Activated CD8-positive, alpha-beta memory T cell treated with anti-CD3 and anti-CD28 coated beads for 36 hours (primary cell): ENCODE measurements around the gene PAX4. TPM values are rescaled to one million over a fixed set of nuclear protein-coding genes. Genes with fewer than 3 reads are reported as not detected.

Source experiments
- CTCF ChIA-PET: fragments of 350-600 bp; sonication (Branson Sonifier 250); formaldehyde crosslinking; loops from one replicate; lab custom pipeline; 2021; ENCODE audit warnings: antibody characterized with exemption; lab: Charles Lee
- POLR2A ChIA-PET: fragments of 350-600 bp; sonication (Branson Sonifier 250); formaldehyde crosslinking; loops from one replicate; lab custom pipeline; 2021; ENCODE audit warnings: antibody characterized with exemption; lab: Charles Lee
- total RNA-seq, 2 experiments: library from RNA; stranded (reverse); gene quantifications; one replicate each; pipeline ENCODE4 v1.2.3, GENCODE V29; 2021

PAX4 gene
- total RNA-seq, 2 experiments from 2014 or later = not detected

- ChIA-PET POLR2A (interaction anchor here (0.7 kb wide), 1 partner anchor 135 kb away, joined by 4 read pairs; no protein-coding TSS in a partner anchor), CTCF (no interaction called here)
Observed at GRCh38 chr7:127635659-127636285, 17.8 kb upstream of the PAX4 start.

GRCh38 chr7:127632276-127632910, 14.5 kb upstream of the PAX4 start:
- ChIA-PET CTCF (no interaction called here), POLR2A (no interaction called here)

DNA sequence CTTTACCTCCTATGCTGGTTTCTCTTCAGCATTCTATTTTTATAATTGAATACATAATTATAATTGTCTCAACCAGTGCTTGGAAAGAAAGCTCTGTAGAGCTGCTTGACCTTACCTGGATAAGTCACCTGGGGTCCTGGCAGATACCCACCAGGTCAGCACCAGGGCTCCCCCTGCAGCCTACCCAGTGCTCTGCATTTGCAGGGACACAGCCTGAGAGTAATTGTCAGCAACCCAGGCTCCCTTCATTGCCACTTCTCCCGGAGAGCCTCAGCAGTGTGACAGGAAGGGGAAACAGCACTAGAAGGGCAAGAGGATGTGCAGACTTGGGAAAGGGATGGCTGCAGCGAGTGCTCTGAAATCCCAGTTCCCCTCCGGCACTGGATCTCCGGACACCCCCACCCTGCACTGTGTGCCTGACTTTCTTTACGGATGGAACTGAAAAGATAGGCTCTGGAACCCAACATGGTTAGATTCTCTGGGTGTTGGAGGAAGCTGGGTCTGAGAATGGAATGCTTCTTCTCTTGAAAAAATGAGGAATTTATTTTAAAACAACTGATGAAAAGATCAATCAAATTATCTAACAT, 11.4 kb upstream of the PAX4 start:
- POLR2A ChIA-PET = no interaction called here

GRCh38 chr7:127628445-127628844, 10.5 kb upstream of the PAX4 start:
- ChIA-PET CTCF (no interaction called here), POLR2A (no interaction called here)

More for the DNA sequence above, 11.4 kb upstream of the PAX4 start:
- CTCF ChIA-PET = interaction anchor here (0.6 to 0.7 kb wide), 2 partner anchors 39 to 326 kb away, joined by 3 read pairs; no protein-coding TSS in a partner anchor

- POLR2A ChIA-PET = no interaction called here
- CTCF ChIA-PET = no interaction called here
Observed at GRCh38 chr7:127625331-127625730, 7.4 kb upstream of the PAX4 start.

GRCh38 chr7:127620406-127621233, 2.7 kb upstream of the PAX4 start:
- CTCF ChIA-PET = no interaction called here
- POLR2A ChIA-PET = no interaction called here

- POLR2A ChIA-PET = no interaction called here
- CTCF ChIA-PET = no interaction called here
Observed at GRCh38 chr7:127619681-127620405, 1.9 kb upstream of the PAX4 start.

- CTCF ChIA-PET = no interaction called here
- POLR2A ChIA-PET = no interaction called here
Observed at GRCh38 chr7:127618775-127619174, 833 bp upstream of the PAX4 start.

- ChIA-PET CTCF (no interaction called here), POLR2A (no interaction called here)
Observed at GRCh38 chr7:127616724-127617123, 1.2 kb downstream of the PAX4 start.

DNA sequence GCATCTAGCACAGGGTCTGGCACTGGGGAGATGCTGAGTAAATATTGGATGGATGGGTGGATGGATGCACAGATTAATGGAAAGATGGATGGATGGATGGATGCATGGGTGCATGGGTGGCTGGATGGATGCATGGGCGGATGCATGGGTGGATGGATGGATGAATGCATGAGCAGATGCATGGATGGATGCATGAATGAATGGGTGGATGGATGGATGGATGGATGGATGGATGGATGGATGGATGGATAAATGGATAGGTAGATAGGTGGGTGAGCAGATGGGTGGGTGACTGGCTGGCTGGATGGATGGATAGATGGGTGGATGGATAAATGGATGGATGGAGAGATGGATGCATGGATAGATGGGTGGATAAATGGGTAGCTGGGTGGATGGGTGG, 5.7 kb downstream of the PAX4 start:
- ChIA-PET CTCF (no interaction called here), POLR2A (no interaction called here)

DNA sequence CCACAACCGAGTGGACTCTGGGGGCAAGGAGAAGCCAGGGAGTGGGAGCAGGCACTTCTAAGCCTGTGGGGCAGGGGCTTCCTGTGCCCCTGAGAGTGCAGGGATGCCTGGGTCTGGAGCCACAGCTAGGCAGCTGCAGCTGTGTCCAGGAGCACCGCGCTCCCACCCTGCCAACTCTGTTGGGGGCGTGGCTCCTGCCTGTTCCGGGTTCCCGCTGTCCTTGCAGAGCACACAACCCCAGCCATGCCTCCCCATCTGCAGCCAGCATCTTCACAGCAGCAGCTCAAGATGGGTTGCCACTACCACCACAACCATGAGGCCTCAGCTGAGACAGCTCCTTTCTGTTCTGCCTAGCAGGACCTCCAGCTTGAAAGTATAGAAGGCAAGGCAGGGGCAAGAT, 8.6 kb downstream of the PAX4 start:
- POLR2A ChIA-PET = no interaction called here
- CTCF ChIA-PET = no interaction called here

DNA sequence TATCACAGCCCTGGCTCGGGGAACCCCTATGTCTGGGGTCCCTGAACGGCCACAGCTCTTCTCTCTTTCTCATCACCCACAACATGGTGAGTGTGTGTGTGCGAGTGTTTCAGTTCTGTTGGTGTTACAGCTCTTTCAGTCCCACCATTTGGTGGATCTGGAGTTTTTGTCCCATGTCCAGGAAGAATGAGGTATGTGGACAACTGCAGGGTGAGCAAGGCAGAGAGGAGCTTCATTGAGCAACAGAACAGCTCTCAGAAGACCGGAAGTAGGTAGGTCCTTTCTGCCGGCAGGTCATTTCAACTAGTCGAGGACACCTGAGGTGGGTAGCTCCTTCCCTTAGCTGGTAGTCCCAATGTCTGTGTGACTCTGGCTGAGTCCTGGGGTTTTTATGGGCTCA, 9.5 kb downstream of the PAX4 start:
- CTCF ChIA-PET = no interaction called here
- POLR2A ChIA-PET = no interaction called here

- POLR2A ChIA-PET = no interaction called here
- CTCF ChIA-PET = no interaction called here
Observed at GRCh38 chr7:127600885-127601284, 17.1 kb downstream of the PAX4 start.

DNA sequence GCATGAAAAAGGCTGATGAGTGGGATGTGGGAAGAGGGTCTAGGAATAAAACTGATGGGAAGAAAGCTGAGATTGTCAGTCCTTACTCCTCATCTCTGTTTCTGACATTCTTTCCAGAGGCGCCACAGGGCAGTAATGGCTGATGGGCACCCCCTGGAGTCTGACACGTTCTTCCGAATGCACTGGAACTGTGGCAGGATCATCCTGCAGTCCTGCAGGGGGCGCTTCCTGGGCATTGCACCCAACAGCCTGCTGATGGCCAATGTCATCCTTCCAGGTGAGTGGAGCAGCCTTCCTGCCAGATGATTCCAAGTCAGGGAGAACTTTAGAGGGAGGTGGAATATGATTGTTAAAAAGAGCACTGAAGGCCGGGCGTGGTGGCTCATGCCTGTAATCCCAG, 19.6 kb downstream of the PAX4 start:
- CTCF ChIA-PET = no interaction called here
- POLR2A ChIA-PET = no interaction called here

DNA sequence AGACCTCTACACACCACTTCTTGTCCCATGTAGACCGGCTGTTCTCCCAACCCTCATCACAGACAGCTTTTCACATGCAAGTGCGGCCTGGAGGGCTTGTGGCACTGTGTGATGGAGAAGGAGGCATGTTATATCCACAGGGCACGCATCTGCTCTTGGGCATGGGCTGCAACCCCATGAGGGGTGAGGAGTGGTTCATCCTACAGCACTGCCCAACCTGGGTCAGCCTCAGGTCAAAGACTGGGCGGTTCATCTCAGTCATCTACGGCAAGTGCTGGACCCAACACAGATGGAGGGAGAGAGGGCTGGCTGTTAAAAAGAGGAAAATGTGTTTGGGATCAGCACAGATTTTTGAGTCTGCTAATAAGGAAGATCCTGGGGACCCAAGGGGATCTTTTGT, 22.2 kb downstream of the PAX4 start:
- ChIA-PET CTCF (no interaction called here), POLR2A (no interaction called here)

- POLR2A ChIA-PET = no interaction called here
- CTCF ChIA-PET = no interaction called here
Observed at GRCh38 chr7:127594490-127594889, 23.5 kb downstream of the PAX4 start.

GRCh38 chr7:127592550-127592949, 25.4 kb downstream of the PAX4 start:
- CTCF ChIA-PET = no interaction called here
- POLR2A ChIA-PET = interaction anchor here (0.6 kb wide), 1 partner anchor 23 kb away, joined by 3 read pairs; no protein-coding TSS in a partner anchor

DNA sequence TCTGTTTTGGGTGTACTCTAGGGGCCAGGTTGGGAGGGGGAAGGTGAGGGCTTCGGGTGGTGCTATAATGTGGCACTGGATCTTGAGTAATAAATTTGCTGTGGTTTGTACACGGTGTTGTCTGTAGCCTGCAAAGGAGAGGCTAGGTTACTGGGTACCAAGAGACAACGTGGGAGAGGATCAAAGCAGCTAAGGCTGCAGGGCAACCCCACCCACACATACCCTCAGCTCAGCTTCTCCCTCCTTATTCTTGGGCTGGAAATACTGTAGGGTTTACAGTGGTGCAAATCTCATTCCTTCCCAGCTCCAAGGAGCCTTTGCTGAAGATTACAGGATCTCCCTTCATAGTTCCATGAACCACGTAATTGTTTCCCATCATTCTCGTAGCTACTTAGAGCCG, 26.4 kb downstream of the PAX4 start:
- POLR2A ChIA-PET = no interaction called here
- CTCF ChIA-PET = no interaction called here

DNA sequence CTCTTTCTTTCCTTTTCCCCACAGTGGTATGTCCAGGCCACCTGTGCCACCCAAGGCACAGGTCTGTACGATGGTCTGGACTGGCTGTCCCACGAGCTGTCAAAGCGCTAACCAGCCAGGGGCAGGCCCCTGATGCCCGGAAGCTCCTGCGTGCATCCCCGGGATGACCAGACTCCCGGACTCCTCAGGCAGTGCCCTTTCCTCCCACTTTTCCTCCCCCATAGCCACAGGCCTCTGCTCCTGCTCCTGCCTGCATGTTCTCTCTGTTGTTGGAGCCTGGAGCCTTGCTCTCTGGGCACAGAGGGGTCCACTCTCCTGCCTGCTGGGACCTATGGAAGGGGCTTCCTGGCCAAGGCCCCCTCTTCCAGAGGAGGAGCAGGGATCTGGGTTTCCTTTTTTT, 26.8 kb downstream of the PAX4 start:
- POLR2A ChIA-PET = no interaction called here
- CTCF ChIA-PET = no interaction called here
